Esophagus muscularis mucosa (tissue), 4 donors: Measurements from ENCODE around the gene DLD. TPM values are rescaled to one million over a fixed set of nuclear protein-coding genes. Genes with fewer than 3 reads are reported as not detected.

Source experiments
- DNase-seq: peaks from one replicate; pipeline ENCODE4 v3.0.0-alpha.2; 2017; ENCODE audit errors: extremely low spot score
- H3K27ac ChIP-seq, 4 donors: fragments of 200-600 bp; sonication (generic); replicated peaks in 1 of 4; 1 replicate in 3 of 4; 2 replicates in 1 of 4; pipeline ENCODE4 v1.5.1; 2016 to 2019; ENCODE audit warnings: mild to moderate bottlenecking in 1 of 4
- H3K27me3 ChIP-seq, 4 donors: fragments of 200-600 bp; sonication (generic); one replicate each; pipeline versions ENCODE4 v1.5.1 to v1.6.0; 2016 to 2019
- H3K36me3 ChIP-seq, 4 donors: fragments of 200-600 bp; sonication (generic); one replicate each; pipeline ENCODE4 v1.5.1; 2016 to 2019
- H3K4me1 ChIP-seq, 4 donors: fragments of 200-600 bp; sonication (generic); one replicate each; pipeline ENCODE4 v1.5.1; 2016 to 2019
- H3K4me3 ChIP-seq, 4 donors: fragments of 200-600 bp; sonication (generic); 1 replicate in 2 of 4; 2 replicates in 2 of 4; pipeline ENCODE4 v1.5.1; 2016 to 2019; ENCODE audit warnings: mild to moderate bottlenecking in 4 of 4, moderate library complexity in 1 of 4
- H3K9me3 ChIP-seq, 4 donors: fragments of 200-600 bp; sonication (generic); 1 replicate in 3 of 4; 2 replicates in 1 of 4; pipeline ENCODE4 v1.5.1; 2016 to 2019
- EP300 ChIP-seq: sonication (generic); formaldehyde crosslinking; IDR thresholded peaks from one replicate; pipeline ENCODE4 v1.6.1; 2017; ENCODE audit warnings: antibody characterized with exemption
- POLR2A ChIP-seq: fragments of 450-650 bp; IDR thresholded peaks from one replicate; pipeline ENCODE4 v1.6.1; 2017; ENCODE audit warnings: antibody characterized with exemption, moderate library complexity, mild to moderate bottlenecking, low read depth
- POLR2AphosphoS5 ChIP-seq, 2 donors: sonication (generic); formaldehyde crosslinking; IDR thresholded peaks; one replicate each; pipeline ENCODE4 v1.6.1; 2017; ENCODE audit warnings: antibody characterized with exemption in 2 of 2
- WGBS: methylation state at CpG from one replicate; pipeline ENCODE4 v1.1.5; 2018; 5-methylcytosine and 5-hydroxymethylcytosine counted together
- intact Hi-C: fragments of 100-400 bp; cut with DNase I; formaldehyde crosslinking; loops from one replicate; pipeline ENCODE4 v1.15.1; 2023
- total RNA-seq, 4 donors: library from RNA; depleted of rRNA; stranded (reverse); fragments of >200 nt; gene quantifications; one replicate each; pipeline versions ENCODE4 v1.1.0 to v1.2.1, GENCODE V29; 2016
- TF ChIP-seq, protein P1 (sequence below), 3 experiments: fragments of 200-600 bp in 2 of 3; fragments of 450-650 bp in 1 of 3; sonication (generic) in 2 of 3; IDR thresholded peaks; one replicate each; pipeline ENCODE4 v1.5.1; 2017 to 2019; ENCODE audit warnings: antibody characterized with exemption in 3 of 3, mild to moderate bottlenecking in 2 of 3, moderate library complexity in 1 of 3

DLD gene
- total RNA-seq, 4 donors from 2014 or later = 99.9 to 135 (median 119) TPM

DNA sequence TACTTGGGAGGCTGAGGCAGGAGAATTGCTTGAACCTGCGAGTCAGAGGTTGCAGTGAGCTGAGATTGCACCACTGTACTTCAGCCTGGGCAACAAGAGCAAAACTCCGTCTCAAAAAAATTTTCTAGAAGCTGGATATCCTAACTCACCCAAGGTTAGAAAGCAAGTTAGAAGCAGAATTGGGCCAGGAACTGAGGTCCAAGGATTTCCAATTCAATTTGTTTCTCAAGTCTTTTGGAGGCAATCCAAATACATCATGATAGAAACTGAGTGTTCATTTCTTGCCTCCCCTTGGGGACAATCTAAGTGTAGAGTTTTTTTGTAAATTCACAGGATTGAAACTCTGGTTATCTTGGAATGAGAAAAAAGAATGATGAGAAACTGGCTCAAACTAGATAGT, 66.5 kb downstream of the DLD start:
- TF ChIP-seq, protein P1, sequence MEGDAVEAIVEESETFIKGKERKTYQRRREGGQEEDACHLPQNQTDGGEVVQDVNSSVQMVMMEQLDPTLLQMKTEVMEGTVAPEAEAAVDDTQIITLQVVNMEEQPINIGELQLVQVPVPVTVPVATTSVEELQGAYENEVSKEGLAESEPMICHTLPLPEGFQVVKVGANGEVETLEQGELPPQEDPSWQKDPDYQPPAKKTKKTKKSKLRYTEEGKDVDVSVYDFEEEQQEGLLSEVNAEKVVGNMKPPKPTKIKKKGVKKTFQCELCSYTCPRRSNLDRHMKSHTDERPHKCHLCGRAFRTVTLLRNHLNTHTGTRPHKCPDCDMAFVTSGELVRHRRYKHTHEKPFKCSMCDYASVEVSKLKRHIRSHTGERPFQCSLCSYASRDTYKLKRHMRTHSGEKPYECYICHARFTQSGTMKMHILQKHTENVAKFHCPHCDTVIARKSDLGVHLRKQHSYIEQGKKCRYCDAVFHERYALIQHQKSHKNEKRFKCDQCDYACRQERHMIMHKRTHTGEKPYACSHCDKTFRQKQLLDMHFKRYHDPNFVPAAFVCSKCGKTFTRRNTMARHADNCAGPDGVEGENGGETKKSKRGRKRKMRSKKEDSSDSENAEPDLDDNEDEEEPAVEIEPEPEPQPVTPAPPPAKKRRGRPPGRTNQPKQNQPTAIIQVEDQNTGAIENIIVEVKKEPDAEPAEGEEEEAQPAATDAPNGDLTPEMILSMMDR (IDR thresholded peaks at IDR 0.05) = no peak
- no peak for TF ChIP-seq EP300
- no peak for TF ChIP-seq POLR2A
- TF ChIP-seq POLR2AphosphoS5 (IDR thresholded peaks at IDR 0.05) = peak in 1 of 2 donors; percentile 34

DNA sequence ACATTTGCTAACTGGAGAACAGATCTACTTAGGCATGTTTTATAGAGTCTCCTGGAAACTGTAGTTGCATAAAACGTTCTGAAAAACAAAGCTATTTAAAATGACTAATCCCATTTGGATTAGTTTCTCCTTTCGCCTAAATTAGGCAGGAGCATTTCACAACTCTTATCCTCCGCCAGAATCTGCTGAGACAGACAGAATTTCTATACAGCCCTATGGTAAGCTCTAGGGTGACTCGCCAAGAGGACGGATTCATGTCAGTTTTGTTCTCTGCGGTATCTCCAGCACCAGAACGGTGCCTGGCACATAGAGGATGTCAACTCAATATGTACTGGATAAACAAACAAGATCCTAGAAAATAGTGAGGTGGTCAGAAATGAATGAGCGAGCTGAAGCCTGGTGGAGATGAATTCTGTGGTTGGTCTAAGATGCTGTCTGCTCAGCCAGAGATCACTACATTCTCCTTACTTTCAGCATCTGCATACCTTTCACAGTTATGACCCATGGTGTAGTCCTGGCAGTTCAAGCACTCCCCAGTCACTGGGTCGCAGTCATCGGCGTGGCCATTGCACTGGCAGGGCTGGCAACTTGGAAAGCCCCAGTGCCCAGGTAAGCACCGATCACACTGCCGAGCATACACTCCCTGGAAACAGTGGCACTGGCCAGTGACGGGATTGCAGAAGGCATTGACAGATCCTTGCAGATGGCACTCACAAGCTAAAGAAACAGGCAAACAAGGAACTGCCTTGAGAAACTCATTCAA, 68.0 kb downstream of the DLD start:
- Histone ChIP-seq H3K36me3 (peaks cover 0 to 92% (median 65%) of the 10 kb centered on the region in 4 donors), H3K4me1 (peaks cover 23 to 75% (median 67%) of the 10 kb centered on the region in 4 donors), H3K27me3 (no peaks in the 10 kb centered on the region), H3K27ac (peak overlapping the region; percentile 79 to 86 (median 80)), H3K9me3 (no peaks in the 10 kb centered on the region), H3K4me3 (no peak overlapping the region)
- no peak for DNase-seq
- TF ChIP-seq POLR2A (no peak), EP300 (no peak), POLR2AphosphoS5 (IDR thresholded peaks at IDR 0.05) (peak; percentile 35 to 72)
- TF ChIP-seq, protein P1 (IDR thresholded peaks at IDR 0.05) = no peak
- WGBS = 57% methylated on average over 13 of the region's 14 CpGs
- intact Hi-C loops = no loop called here

More for the DNA sequence above, 66.5 kb downstream of the DLD start:
- intact Hi-C loops = no loop called here
- Histone ChIP-seq H3K36me3 (peaks cover 0 to 94% (median 65%) of the 10 kb centered on the region in 4 donors), H3K27ac (peak overlapping the region; percentile 79 to 86 (median 80)), H3K4me3 (no peak overlapping the region), H3K9me3 (no peaks in the 10 kb centered on the region), H3K4me1 (peaks cover 25 to 90% (median 83%) of the 10 kb centered on the region in 4 donors), H3K27me3 (no peaks in the 10 kb centered on the region)
- 56% methylated on average over 2 of the region's 2 CpGs for WGBS
- no peak for DNase-seq

DNA sequence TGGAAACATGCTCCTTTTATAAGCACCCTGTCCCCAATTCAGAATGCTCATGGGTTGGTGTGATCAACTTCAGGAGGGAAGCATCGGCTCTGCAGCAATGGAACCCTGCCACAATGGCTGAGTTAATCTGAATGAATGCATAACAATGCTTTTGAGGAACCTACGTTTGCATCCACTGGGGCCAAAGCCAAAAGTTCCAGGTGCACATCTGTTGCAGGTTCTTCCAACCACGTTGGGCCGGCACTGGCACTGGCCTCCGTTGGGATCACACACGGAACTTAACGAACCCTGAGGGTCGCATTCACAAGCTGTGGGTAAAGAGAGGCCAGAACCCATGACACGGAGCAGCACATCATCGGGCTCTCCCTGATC, 68.5 kb downstream of the DLD start:
- Histone ChIP-seq H3K27me3 (no peaks in the 10 kb centered on the region), H3K36me3 (peaks cover 0 to 92% (median 65%) of the 10 kb centered on the region in 4 donors), H3K9me3 (no peaks in the 10 kb centered on the region), H3K4me1 (peaks cover 23 to 70% (median 62%) of the 10 kb centered on the region in 4 donors), H3K4me3 (no peak overlapping the region), H3K27ac (peak overlapping the region; percentile 79 to 86 (median 80))
- DNase-seq = no peak
- WGBS = 73% methylated on average over 10 of the region's 10 CpGs
- intact Hi-C loops = no loop called here
- TF ChIP-seq POLR2A = no peak
- TF ChIP-seq, protein P1 (IDR thresholded peaks at IDR 0.05) = no peak
- no peak for TF ChIP-seq EP300
- TF ChIP-seq POLR2AphosphoS5 (IDR thresholded peaks at IDR 0.05) = no peak

DNA sequence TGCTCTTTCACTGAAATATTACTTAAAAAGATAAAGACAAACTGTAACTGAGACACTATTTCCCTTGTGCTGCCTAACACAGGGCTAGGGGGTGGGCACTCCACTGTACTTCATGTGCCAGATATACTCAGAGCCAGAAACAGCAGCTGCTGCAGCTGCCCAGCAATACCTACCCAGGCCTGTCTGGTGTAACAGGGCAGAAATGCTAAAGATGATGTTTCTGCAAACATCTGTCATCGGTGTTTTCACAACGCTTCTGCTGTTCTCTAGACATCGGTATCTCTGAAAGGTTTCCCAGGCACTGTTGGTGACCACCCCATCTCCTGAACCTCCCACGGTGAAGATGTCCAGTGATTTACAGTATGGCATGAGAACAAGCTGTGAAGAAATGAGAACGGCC, 69.3 kb downstream of the DLD start:
- DNase-seq = no peak
- Histone ChIP-seq H3K9me3 (no peaks in the 10 kb centered on the region), H3K27me3 (no peaks in the 10 kb centered on the region), H3K36me3 (peaks cover 0 to 92% (median 68%) of the 10 kb centered on the region in 4 donors), H3K4me1 (peaks cover 23 to 65% (median 61%) of the 10 kb centered on the region in 4 donors), H3K4me3 (no peak overlapping the region), H3K27ac (peak overlapping the region; percentile 79 to 86 (median 80))
- 52% methylated on average over 5 of the region's 5 CpGs for WGBS
- intact Hi-C loops = no loop called here
- peak; percentile 13 to 18 for TF ChIP-seq POLR2AphosphoS5 (IDR thresholded peaks at IDR 0.05)
- TF ChIP-seq, protein P1 (IDR thresholded peaks at IDR 0.05) = no peak
